CD4-positive, alpha-beta T cell treated with Interleukin-15 for 1 hour (primary cell): ENCODE measurements around the gene KRT37.
"Not testable (repeated sequence)": the region's sequence is repeated elsewhere in the genome, so short reads cannot be mapped to it uniquely, and the experiment has no call there.

Source experiments
- DNase-seq: peaks from one replicate; pipeline ENCODE4 v3.0.0-alpha.2; 2020

Gene KRT37

DNA sequence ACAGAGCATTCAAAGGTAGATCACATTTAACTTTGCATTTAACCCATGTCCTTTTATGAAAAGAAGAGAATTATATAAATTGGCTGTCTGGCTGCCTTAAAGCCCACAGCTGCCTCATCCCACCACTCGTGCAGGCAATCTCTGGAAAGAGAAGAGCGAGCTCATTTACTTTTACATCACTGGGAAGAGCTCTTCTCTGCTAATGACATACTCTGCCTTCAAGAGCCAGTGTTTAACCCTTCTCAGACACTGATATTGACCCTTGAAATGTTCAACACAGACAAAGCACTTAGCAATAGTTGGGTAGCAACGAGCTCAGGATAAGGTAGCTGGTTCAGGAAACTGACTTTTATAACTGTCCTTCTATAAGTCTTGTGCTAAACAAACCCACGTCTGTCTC lies 9.6 kb upstream of the KRT37 start:
- no peak for DNase-seq

DNA sequence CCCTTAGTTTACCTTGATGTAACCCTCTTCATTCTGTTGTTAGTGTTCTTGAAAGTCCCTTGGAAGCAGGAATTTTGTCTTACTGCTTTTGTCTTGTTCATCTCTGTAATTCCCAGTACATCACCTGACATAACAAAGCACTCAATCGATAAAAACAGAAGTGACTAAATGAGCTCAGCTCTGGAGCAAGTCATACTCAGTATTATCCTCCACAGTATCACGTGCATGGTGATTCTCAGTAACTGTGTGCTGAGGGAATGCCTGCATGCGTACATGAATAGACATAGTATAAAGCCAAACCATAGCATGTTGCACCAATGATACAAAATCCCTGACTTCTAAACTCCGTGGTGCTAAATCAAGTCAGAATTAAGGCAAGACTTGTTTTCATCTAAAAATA lies 9.2 kb upstream of the KRT37 start:
- DNase-seq: no peak

DNA sequence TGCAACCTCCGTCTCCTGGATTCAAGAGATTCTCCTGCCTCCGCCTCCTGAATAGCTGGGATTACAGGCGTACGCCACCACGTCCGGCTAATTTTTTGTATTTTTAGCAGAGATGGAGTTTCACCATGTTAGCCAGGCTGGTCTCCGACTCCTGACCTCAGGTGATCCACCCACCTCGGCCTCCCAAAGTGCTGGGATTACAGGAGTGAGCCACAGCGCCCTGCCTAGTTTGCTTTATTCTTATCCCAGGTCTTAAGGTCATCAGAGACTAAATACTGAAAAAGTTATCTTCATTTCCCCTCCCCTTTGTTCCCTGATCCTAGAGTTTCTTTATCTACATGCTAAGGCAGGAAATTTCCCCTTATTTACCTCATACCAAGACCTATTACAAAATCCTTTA lies 6.0 kb upstream of the KRT37 start:
- DNase-seq: not testable (repeated sequence)

DNA sequence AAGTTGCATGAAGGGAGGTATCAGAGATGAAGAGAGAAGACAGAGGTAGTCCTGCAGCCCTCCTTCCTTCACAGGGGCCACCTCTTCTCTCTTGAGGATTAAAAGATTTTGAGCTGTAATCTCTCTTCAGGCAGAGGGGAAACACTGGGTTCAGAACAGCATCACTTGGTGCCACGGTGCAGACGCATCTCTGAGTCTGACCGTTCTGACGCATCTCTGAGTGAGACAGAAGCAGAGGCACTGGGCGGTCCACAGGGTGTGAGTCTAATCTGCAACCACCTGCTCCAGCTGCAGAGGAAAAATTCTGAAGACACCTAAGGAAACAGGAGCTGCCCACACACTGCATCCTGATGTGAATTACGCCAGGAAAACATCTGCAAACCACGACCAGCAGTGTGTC lies 5.3 kb upstream of the KRT37 start:
- no peak for DNase-seq

DNA sequence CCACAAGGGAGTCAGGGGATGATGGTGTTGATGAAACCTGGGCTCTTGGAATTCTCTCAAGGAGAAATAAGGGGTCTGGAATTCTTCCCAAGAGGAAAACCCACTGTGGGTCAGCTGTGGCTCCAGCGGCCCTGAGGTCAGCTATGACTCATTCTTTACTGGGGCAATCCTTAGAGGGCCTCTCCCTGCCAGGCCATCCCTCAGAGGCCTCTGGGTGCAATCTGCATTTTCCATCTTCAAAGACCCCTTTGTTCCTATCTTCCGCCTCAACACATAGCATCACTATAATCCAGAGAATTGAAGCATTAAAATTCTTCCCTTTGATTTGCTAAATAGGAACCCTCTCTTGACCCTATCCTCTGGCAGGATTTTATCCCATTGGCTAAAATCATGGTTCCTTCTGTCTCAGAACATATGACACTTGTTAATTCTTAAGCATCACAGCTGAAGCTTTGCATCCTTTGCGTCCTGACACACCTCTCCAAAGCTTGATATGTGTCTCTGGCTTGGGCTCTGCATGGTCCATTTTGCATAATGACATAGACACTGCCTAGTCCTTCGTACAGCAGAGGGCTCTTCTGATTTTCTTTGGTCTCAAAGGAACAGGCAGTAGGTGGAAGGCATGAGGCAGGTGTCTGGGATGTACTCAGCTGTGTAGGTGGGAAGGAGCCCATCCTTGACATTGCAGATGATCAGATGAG lies 4.4 kb upstream of the KRT37 start:
- DNase-seq: no peak

DNA sequence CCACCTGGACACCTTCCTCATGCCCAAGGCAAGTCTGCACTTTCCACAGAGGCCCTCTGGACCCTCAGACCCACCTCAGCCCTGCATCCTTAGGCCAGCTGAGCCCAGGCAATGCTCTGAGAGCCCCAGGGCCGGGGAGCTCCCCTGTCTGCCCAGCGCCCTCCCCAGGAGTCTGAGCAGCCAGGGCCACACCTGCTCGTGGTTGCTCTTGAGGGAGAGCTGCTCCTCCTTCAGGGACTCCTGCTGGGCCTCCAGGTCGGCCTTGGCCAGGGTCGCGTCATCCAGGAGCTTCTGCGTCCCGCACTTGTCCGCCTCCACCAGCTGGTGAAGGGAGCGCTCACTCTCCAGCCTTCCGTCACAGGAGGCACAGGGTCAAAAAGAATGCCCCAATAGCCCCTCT lies 1.8 kb downstream of the KRT37 start:
- not testable (repeated sequence) for DNase-seq

DNA sequence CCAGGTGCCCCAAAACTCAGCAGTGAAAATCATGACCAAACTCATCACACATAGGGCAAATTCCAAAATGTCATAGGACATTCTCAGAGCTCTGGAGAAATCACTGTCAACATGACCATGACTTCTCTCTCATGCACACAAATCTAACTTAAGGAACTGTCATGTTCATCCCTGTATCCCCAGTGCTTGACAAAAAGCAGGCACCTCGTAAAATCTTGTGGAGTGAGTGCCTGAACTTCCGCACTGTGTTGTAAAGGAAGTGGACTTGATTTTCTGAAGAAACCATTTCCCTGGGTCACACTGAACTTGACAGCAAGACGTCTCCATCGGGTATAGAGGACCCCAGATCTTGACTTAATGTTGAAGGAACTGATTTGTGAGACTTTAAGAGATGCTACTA lies 2.8 kb downstream of the KRT37 start:
- DNase-seq: no peak

DNA sequence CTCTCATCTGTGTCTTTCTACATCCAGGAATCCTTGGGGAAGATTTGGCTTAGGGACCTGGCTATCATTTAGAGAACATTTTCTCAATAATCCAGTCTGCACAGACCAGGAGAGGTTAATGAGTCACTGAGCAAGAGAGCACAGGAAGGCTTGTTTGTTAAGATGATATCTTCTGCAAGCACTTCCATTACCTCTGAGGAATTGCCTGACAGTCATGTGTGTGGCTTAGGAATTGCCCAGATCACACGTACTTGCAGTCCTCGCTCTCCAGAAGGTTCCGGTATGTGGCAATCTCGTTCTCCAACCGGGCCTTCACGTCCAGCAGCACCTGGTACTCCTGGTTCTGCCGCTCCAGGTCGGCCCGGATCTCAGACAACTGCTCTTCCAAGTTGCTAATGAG lies 3.3 kb downstream of the KRT37 start:
- DNase-seq: no peak

DNA sequence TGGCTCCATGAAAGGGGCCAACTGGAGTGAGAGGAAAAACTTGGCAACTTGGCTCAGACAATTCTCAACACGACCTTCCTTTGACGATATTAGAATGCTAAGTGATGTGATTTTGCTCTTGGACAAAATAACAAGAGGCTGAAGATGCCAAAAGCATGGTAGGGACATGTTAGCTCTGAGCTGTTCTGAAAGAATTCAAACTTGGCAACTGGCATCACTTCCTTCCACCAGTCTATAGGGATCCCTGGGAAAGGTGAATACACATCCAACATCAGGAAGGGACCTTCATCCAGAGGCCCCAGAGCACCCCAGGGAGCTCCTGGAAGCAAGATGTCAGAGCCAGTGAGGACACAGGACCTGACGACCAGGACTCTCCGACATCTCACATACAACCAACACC lies 4.3 kb downstream of the KRT37 start:
- no peak for DNase-seq

DNA sequence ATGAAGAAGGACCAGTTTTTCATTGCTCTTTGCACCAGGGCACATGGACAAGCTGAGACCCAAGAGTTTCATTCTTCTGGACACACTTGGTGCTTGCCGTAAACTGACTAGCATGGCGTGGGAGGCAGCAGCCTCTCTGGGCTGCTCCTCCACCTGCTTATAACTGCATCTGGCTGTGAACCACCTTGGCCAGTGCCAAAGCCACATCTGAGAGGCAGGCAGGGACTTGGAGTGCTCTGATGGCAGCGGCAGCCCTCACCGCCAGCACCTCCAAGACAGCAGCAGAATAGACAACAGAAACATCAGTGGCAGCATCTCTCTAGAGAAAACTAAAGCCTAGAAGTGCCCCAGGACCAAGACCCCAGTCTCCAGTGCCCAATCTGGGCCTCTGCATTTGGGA lies 4.7 kb downstream of the KRT37 start:
- no peak for DNase-seq

DNA sequence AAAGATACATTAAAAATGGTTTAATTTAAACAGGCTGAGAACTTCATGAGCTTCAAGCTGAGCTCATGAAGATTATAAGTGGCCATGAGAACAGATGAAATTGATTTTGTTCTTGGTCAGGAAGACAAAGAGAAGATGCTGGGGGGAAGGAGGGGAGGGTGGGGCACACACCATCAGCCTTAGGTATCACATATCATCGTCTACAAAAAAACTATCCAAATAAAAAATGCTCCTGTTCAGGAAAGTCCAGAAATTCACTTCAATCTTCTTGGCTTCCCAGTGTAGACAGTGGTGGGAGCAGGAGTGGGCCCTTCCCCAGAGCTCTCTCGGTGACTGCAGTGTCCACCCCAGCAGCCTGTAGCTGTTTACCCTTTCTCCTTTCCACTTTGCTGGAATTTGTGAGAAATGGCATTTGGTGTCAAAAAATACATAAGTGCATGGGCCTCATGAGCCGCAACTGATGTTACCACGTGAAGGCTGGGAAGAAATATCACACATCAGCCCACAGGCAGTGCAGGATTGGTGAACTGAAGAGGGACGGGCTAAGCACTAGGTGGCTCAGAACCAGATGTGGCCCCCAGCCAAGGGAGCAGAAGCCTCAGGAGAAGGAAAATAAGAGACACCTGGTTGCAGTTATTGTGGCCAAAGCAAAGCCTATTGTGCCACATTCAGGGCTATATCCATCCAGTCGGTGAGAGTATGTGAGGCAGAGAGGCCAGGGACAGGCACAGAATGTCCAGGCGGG lies 6.1 kb downstream of the KRT37 start:
- DNase-seq: no peak

DNA sequence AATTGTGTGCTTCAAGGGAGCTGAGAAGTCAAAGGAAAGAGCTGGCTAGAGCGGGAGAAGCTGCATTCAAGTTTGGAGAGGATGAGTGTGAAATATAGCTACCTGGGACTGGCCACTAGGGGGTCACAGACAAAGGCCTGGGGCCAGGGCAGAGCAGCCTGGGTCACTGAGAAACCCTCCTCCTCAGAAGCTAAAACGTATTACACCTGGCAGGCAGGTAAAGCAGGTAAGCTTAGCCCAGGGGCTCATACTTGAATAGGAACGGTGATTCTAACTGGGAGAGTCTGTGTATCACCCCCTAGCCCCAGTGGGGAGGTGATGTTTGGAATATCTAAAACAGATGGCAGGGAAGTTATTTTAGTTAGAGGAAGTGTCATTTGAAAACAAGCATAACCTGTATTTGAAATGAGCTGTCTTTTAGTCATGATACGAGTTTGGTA lies 6.8 kb downstream of the KRT37 start:
- DNase-seq: no peak

DNA sequence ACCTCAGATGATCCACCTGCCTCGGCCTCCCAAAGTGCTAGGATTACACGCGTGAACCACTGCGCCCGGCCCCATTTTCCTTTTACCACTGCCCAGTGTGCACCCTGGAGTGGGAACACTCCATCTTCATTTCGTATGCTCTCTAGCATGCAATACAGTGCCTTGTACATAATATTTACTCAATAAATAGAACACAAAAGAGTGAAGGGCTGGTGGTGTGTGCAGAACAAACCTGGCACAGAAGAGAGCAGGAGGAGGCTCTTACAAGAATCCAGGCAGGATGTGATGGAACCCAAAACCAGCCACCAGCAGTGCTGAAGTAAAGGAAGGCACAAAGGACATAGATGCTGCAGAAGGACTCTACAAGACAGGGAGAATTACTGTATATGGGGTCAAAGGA lies 7.3 kb downstream of the KRT37 start:
- no peak for DNase-seq

DNA sequence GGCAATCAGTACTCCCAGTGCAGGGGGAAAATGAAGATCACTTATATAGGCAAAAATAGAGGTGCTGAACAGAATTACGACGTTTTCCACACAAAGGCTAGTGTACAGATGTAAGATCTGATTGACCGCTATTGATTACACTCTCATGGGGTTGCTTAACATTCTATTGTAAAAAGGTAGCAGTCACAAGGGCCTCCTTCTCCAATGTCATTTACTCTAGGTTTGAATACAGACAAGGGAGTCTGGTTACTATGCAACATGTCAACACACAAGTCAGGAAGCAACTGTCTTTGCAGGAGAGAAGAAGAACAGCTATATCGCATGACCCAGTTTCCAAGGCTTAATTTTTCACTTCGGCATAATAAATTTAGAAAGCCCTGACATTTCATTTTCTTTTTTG lies 7.9 kb downstream of the KRT37 start:
- no peak for DNase-seq

DNA sequence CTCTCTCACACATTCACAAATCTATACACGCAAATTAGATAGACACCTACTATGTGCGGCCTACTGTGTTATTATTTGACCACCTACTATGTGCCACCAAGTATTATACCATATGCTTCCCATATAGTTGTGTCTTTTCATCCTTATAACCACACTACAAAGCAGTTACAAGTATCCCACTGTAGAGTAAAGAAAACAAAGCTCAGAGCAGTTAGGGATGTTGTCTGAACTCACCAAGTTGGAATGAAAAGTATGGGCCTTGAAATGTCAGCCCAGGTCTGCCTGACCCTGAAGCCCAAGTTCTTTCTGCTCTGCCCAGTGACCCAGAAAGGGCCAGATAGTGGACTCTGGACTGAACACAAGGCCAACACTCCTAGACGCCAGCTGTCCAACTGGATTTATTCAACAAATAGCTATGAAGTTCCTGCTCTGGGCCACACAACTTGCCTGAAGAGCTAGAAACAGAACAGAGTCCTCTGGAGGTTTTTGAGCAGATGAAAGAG lies 8.5 kb downstream of the KRT37 start:
- DNase-seq: no peak

DNA sequence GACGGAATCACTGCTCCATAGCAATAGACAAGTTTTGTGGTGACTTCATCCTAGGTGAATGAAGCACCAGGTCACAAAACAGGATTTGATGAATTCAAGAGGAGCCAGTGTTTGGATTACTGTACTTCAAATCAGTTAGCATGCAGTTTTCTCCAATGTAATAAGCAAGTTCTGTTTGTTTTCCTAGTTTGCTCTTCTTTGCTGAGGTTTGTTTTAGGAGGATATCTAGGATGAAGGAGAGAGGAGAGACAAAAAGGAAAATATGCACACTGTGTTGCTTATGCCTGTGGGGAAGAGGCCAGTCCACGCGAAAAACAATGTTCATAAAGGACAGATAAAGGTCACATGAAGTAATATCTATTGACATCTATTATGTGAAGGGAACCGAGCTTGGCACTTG lies 9.0 kb downstream of the KRT37 start:
- DNase-seq: no peak

DNA sequence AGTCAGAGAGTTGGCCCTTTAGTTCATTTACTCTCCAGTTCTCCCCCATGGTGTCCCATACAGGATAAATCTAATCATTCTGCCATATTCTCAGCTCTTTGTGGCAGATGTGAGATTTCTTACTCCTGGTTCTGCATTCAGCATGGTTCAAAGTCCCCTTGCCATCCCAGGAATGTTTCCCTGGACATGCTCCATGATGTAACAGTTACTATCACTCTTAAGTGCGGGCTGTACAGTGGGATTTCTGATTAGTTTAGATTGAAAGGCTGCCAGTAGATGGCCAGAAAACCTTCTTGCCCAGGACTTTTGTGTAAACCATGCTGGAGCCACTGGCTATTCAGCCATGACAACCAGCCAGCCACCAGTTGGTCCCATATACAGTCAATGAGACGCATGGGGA lies 10.4 kb downstream of the KRT37 start:
- no peak for DNase-seq

DNA sequence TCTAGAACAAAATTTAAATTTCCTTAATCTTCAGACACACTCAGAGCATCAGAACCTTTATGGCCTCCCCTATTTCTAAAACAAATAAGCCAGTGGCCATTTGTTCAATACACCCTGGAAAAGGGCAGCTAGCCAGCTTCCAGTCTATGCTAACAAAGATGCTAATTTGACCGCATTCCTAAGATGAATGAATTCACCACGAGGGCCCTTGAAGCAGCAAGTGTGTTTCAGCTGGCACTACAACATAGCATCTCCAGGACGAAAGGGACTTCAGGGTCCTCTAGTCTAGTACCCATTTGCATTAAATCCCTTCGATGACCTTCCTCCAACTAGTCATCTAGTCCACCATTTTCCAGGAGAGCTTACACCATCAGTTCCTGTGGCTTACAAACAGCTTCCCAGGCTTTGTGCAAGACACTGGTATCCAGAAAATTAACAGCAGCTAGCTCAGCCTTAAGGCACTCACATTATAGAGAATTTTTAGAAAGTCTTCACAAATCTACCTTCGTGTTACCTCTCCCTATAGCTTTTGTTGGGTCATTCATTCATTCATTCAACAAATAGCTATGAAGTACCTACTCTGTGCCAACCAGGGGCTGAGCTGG lies 10.9 kb downstream of the KRT37 start:
- DNase-seq: no peak

DNA sequence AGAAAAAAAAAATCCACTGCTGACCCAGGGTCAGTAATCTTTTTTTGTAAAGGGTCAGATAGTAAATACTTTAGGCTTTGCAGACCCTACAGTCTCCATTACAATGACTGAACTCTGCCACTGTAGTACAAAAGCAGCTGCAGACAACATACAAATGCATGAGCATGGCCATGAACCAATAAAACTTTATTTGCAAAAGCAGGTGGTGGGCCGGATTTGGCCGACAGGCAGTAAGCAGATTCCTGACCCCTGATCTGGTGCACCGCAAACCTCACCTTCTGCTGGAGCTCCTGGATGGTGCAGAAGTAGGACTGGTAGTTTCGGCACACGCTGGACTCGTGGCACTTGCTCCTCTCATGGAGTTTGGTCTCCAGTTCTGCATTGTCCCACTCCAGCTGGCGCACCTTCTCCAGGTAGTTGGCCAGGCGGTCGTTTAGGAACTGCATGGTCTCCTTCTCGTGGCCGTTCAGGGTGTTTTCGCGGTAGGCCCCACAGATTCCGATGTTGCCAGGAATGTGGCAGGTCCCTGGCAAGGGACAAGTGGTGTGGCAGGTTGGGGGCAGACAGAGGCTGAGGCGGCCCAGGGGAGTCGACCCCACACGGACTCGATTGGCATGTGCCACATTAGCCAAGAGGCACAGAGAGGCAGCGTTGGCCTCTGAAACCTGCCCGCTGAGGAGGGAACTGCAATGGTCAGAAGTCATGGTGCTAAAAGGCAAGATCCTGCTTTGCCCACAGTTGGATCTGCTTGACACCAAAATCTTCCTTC lies 13.1 kb downstream of the KRT37 start:
- DNase-seq: no peak

DNA sequence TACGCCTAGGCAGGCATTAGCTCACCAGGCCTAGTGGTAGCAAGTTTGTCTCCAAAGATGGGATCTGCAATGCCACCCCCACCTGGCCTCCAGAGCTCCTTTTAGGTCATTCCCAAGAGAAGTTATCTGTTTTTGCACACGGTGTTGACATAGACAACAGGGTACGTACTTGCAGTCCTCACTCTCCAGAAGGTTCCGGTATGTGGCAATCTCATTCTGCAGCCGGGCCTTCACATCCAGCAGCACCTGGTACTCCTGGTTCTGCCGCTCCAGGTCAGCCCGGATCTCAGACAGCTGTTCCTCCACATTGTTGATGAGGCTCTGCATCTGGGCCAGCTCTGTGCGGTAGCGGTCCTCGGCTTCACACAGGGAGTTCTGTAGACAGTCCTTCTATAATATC lies 17.2 kb downstream of the KRT37 start:
- DNase-seq: no peak

DNA sequence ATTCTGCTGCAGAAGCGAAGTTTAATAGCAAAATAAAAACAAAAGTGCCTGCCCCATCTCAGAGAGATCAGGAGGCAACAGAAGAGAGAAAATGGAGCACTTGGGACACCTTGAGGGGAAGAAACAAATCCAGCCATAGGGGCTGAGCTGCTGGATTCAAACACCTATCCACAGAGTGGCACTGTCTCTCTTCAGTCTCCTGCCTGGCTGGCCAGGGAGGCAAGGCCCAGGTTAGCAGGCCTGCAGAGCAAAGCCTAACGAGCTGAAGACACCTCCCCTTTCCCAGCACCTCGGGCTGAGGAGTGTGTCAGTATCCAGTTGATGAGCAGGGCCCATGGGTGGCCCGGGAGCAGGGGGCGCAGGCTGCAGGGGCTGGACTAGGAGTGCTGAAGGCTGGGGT lies 18.2 kb downstream of the KRT37 start:
- DNase-seq: no peak

DNA sequence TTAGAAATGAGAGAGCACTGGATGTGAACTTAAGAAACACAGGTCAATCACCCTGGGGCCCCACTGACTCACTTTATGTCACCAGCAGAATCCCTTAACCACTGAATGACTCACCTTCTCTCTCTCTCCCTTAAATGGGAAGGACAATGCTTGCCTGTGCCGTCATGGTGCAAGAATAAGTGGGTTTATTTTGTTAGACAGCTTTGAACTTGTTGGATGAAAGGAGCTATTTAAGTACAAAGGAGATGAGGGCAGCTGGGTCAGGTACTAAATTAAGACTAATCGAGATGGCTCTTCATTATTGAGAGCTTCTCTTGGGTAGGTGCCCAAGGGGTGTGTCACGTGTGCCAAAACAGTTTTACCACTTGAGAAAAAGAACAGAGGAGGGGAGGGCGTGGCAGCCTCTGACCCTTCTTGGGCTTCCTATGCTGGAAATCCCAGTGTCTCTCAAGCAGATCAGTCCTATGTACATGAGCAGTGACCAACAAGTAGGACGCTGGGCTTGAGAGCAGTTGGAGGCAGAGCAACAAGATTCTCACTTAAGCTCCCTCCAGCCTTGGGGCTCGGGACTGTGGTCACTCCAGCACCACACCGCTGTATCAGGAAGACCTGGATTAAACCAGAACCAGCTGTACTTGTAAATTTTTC lies 20.2 kb downstream of the KRT37 start:
- no peak for DNase-seq
